GM23338 (cell line): Measurements from ENCODE around the gene PTPRJ. TPM values are rescaled to one million over a fixed set of nuclear protein-coding genes. Genes with fewer than 3 reads are reported as not detected.
A peak's percentile ranks its signal among the peaks of the same experiment; 100 is the strongest.

Experiments used
- ATAC-seq: fragments of 200-7000 bp; cut with Tn5 transposase; 3 replicates; pipeline ENCODE4 v1.9.1; 2020
- DNase-seq: peaks from one replicate; pipeline ENCODE4 v3.0.0-alpha.2; 2015; ENCODE audit warnings: low spot score
- H2AFZ ChIP-seq: fragments of 200-600 bp; sonication (generic); 2 replicates; pipeline ENCODE4 v1.8.0; 2016; ENCODE audit warnings: antibody characterized with exemption, mild to moderate bottlenecking, moderate library complexity
- H3F3A ChIP-seq: fragments of 200-600 bp; sonication (generic); replicated peaks from 2 replicates; pipeline ENCODE4 v1.8.0; 2017; ENCODE audit warnings: antibody characterized with exemption, mixed run types, low read depth
- H3K27ac ChIP-seq: fragments of 200-600 bp; sonication (generic); 2 replicates; pipeline ENCODE4 v1.6.1; 2016; ENCODE audit warnings: low read depth
- H3K27me3 ChIP-seq: fragments of 200-600 bp; sonication (generic); 2 replicates; pipeline ENCODE4 v1.8.0; 2016; ENCODE audit warnings: mild to moderate bottlenecking, mixed run types, moderate library complexity; ENCODE audit not compliant: insufficient read depth
- H3K36me3 ChIP-seq: fragments of 200-600 bp; sonication (generic); 2 replicates; pipeline ENCODE4 v1.8.0; 2016; ENCODE audit warnings: mild to moderate bottlenecking; ENCODE audit not compliant: insufficient read depth
- H3K4me1 ChIP-seq: fragments of 200-600 bp; sonication (generic); 2 replicates; pipeline ENCODE4 v1.8.0; 2016; ENCODE audit warnings: mild to moderate bottlenecking, moderate library complexity; ENCODE audit not compliant: insufficient read depth
- H3K4me2 ChIP-seq: fragments of 200-600 bp; sonication (generic); 2 replicates; pipeline ENCODE4 v1.7.1; 2017; ENCODE audit warnings: mixed run types
- H3K4me3 ChIP-seq: fragments of 200-600 bp; sonication (generic); 2 replicates; pipeline ENCODE4 v1.6.1; 2016; ENCODE audit warnings: mixed run types
- H3K79me2 ChIP-seq: fragments of 200-600 bp; sonication (generic); replicated peaks from 2 replicates; pipeline ENCODE4 v1.8.0; 2017; ENCODE audit warnings: mild to moderate bottlenecking; ENCODE audit not compliant: insufficient read depth
- H3K9me2 ChIP-seq: fragments of 200-600 bp; sonication (generic); 2 replicates; pipeline ENCODE4 v1.8.0; 2017; ENCODE audit not compliant: insufficient read depth
- H4K20me1 ChIP-seq: fragments of 200-600 bp; sonication (generic); replicated peaks from 2 replicates; pipeline ENCODE4 v1.8.0; 2017; ENCODE audit warnings: mild to moderate bottlenecking; ENCODE audit not compliant: insufficient read depth
- H3K27ac Mint-ChIP-seq: 2 replicates; pipeline ENCODE4 v1.8.0; 2020; ENCODE audit warnings: inconsistent platforms, mild to moderate bottlenecking, moderate library complexity, mixed read lengths
- H3K27me3 Mint-ChIP-seq: 3 replicates; pipeline ENCODE4 v1.8.0; 2022; ENCODE audit warnings: low read depth, mild to moderate bottlenecking, moderate library complexity, mixed read lengths, inconsistent platforms; ENCODE audit not compliant: insufficient read depth, poor library complexity
- H3K36me3 Mint-ChIP-seq: 3 replicates; pipeline ENCODE4 v1.8.0; 2021; ENCODE audit warnings: low read depth, mild to moderate bottlenecking, inconsistent platforms, moderate library complexity, mixed read lengths
- H3K4me1 Mint-ChIP-seq: 3 replicates; pipeline ENCODE4 v1.8.0; 2020; ENCODE audit warnings: mild to moderate bottlenecking, inconsistent platforms, mixed read lengths
- H3K4me3 Mint-ChIP-seq: 3 replicates; pipeline ENCODE4 v1.8.0; 2021; ENCODE audit warnings: moderate library complexity, mild to moderate bottlenecking, inconsistent platforms, mixed read lengths
- H3K9me3 Mint-ChIP-seq: 3 replicates; pipeline ENCODE4 v1.8.0; 2020; ENCODE audit warnings: moderate library complexity, mild to moderate bottlenecking, inconsistent platforms, mixed read lengths
- CREB1 ChIP-seq: fragments of 250-450 bp; sonication (Bioruptor Pico); IDR thresholded peaks from 2 replicates; pipeline ENCODE4 v1.5.0; 2020; ENCODE audit warnings: low read depth, mild to moderate bottlenecking, moderate library complexity
- CTCF ChIP-seq, 2 experiments: fragments of 200-600 bp in 1 of 2; sonication (generic) in 1 of 2; conservative IDR thresholded peaks; 2 replicates each; pipeline versions ENCODE4 v1.5.1 to v1.6.1; 2016 to 2017; ENCODE audit warnings: antibody characterized with exemption in 2 of 2, low read depth in 2 of 2, mild to moderate bottlenecking in 2 of 2, moderate library complexity in 1 of 2
- ETS1 ChIP-seq: IDR thresholded peaks from 2 replicates; pipeline ENCODE4 v1.6.1; 2016; ENCODE audit warnings: antibody characterized with exemption
- EZH2 ChIP-seq: fragments of 200-600 bp; sonication (generic); IDR thresholded peaks from one replicate; pipeline ENCODE4 v1.8.0; 2017; ENCODE audit warnings: antibody characterized with exemption, mild to moderate bottlenecking, low read depth; ENCODE audit not compliant: unreplicated experiment
- JUNB ChIP-seq: IDR thresholded peaks from one replicate; pipeline ENCODE4 v1.6.1; 2016; ENCODE audit warnings: antibody characterized with exemption; ENCODE audit not compliant: unreplicated experiment
- NANOG ChIP-seq: IDR thresholded peaks from 2 replicates; pipeline ENCODE4 v1.6.1; 2016; ENCODE audit warnings: antibody characterized with exemption, borderline replicate concordance
- POLR2AphosphoS5 ChIP-seq: IDR thresholded peaks from 2 replicates; pipeline ENCODE4 v1.6.1; 2016; ENCODE audit warnings: antibody characterized with exemption, low read depth
- ZNF331 ChIP-seq: fragments of 250-450 bp; sonication (Bioruptor Pico); IDR thresholded peaks from 2 replicates; pipeline ENCODE4 v1.5.0; 2020; ENCODE audit warnings: low read depth, mild to moderate bottlenecking, moderate library complexity
- ZNF462 ChIP-seq: fragments of 250-450 bp; sonication (Bioruptor Pico); IDR thresholded peaks from 2 replicates; pipeline ENCODE4 v1.5.0; 2020; ENCODE audit warnings: mild to moderate bottlenecking, moderate library complexity
- polyA plus RNA-seq: library from polyadenylated mRNA; unstranded; fragments of >200 nt; fragmentation: Nextera tagmentation; extraction: Ambion mirVana; gene quantifications from 2 replicates; pipeline ENCODE4 v1.2.1, GENCODE V29; 2016
- total RNA-seq: library from RNA; depleted of rRNA; stranded (reverse); fragments of >200 nt; shearing (Covaris generic); gene quantifications from 2 replicates; pipeline ENCODE4 v1.2.3, GENCODE V29; 2014

Gene PTPRJ
- total and polyA plus RNA-seq, 2 experiments from 2014 or later = 4.2 to 16.0 TPM

GRCh38 chr11:48055292-48056132 lies 75.2 kb downstream of the PTPRJ start:
- no peak for TF ChIP-seq EZH2
- no peak for TF ChIP-seq ZNF331 (CRISPR knock-in tag)
- no peak for TF ChIP-seq CREB1
- no peak for TF ChIP-seq CTCF (conservative IDR thresholded peaks at IDR 0.05; ENCODE audit: low read depth in 2 of 2)
- no peak for TF ChIP-seq ZNF462 (CRISPR knock-in tag)
- no peak for TF ChIP-seq JUNB
- no peak for TF ChIP-seq POLR2AphosphoS5
- TF ChIP-seq ETS1 = no peak
- TF ChIP-seq NANOG = no peak
- Mint-ChIP-seq H3K27me3 (peaks cover 5% of the 10 kb centered on the region), H3K9me3 (no peaks in the 10 kb centered on the region), H3K4me3 (no peak overlapping the region), H3K4me1 (peaks cover 47% of the 10 kb centered on the region), H3K36me3 (no peaks in the 10 kb centered on the region), H3K27ac (peak overlapping the region; percentile 66)
- no peaks in the 10 kb centered on the region for H4K20me1 ChIP-seq
- H3F3A ChIP-seq = 0 out of 2 replicates have a peak, but pooled peaks cover 4% of the 10 kb centered on the region
- 0 out of 2 replicates have a peak, but pooled peaks cover 2% of the 10 kb centered on the region for H3K79me2 ChIP-seq
- H3K4me1 ChIP-seq = peaks cover 32% of the 10 kb centered on the region
- H3K27me3 ChIP-seq = no peaks in the 10 kb centered on the region
- no peak overlapping the region for H3K4me3 ChIP-seq
- peak; percentile 20 for ATAC-seq
- peak overlapping the region; percentile 44 for H3K4me2 ChIP-seq
- no peaks in the 10 kb centered on the region for H3K36me3 ChIP-seq
- H2AFZ ChIP-seq = no peak overlapping the region
- peak; percentile 50 for DNase-seq
- peak overlapping the region; percentile 78; the same call in 1 of the 2 replicates for H3K27ac ChIP-seq
- no peaks in the 10 kb centered on the region for H3K9me2 ChIP-seq
